Endothelial cell of umbilical vein (primary cell): ENCODE results near the gene MIA2. TPM values are rescaled to one million over a fixed set of nuclear protein-coding genes. Genes with fewer than 3 reads are reported as not detected.

Experiments
- BruUV-seq: library from RNA; stranded (reverse); fragments of 400-500 nt; replicated peaks from 2 replicates; lab custom pipeline; 2021; lab: Mats Ljungman, UMichigan
- CTCF ChIA-PET: fragments of 300-600, 350-600 bp; sonication (Branson Sonifier 250); formaldehyde crosslinking; loops from one replicate; lab custom pipeline; 2021; ENCODE audit warnings: antibody characterized with exemption, inconsistent platforms; lab: Charles Lee
- POLR2A ChIA-PET: fragments of 300-600, 350-600 bp; sonication (Branson Sonifier 250); formaldehyde crosslinking; loops from one replicate; lab custom pipeline; 2021; ENCODE audit warnings: antibody characterized with exemption, inconsistent platforms; lab: Charles Lee
- DNase-seq: peaks from one replicate; pipeline ENCODE4 v3.0.0-alpha.2; 2011; ENCODE audit warnings: low read depth, low spot score
- FAIRE-seq: peaks from 2 replicates; lab custom pipeline; 2011; peaks lifted over from hg19 to GRCh38; lab: Jason Lieb, UNC
- H2AFZ ChIP-seq: 2 replicates; pipeline ENCODE4 v1.6.0; 2012; ENCODE audit warnings: low read depth, low read length, control low read depth, inconsistent platforms
- H3K27ac ChIP-seq: 2 replicates; pipeline ENCODE4 v1.5.1; 2011; ENCODE audit warnings: low read depth, mild to moderate bottlenecking, control low read depth, low read length, moderate library complexity; ENCODE audit not compliant: insufficient read depth
- H3K27me3 ChIP-seq, 2 experiments: 2 replicates each; pipeline versions ENCODE4 v1.6.0 to v1.6.1; 2011; ENCODE audit warnings: low read length in 2 of 2, mixed read lengths in 1 of 2; ENCODE audit not compliant: control insufficient read depth in 2 of 2, insufficient read depth in 2 of 2
- H3K36me3 ChIP-seq, 2 experiments: 2 replicates in 1 of 2; 3 replicates in 1 of 2; pipeline ENCODE4 v1.5.1; 2011; ENCODE audit warnings: low read length in 2 of 2, mild to moderate bottlenecking in 1 of 2, moderate library complexity in 1 of 2; ENCODE audit not compliant: control insufficient read depth in 2 of 2, insufficient read depth in 2 of 2; ENCODE audit errors: extremely low read depth in 1 of 2
- H3K4me1 ChIP-seq: 3 replicates; pipeline ENCODE4 v1.5.1; 2011; ENCODE audit warnings: mild to moderate bottlenecking, low read length; ENCODE audit not compliant: control insufficient read depth, insufficient read depth; ENCODE audit errors: extremely low read depth
- H3K4me2 ChIP-seq: 2 replicates; pipeline ENCODE4 v1.6.1; 2011; ENCODE audit warnings: low read length, control low read depth, mixed read lengths; ENCODE audit not compliant: insufficient read depth
- H3K4me3 ChIP-seq, 3 experiments: fragments of 200-600 bp in 1 of 3; sonication (generic), shearing (Covaris generic) in 1 of 3; replicated peaks in 1 of 3; 2 replicates each; pipeline ENCODE4 v1.5.1; 2011 to 2016; ENCODE audit warnings: control low read depth in 3 of 3, low read length in 3 of 3, mild to moderate bottlenecking in 2 of 3, inconsistent platforms in 1 of 3, low read depth in 1 of 3, moderate library complexity in 1 of 3; ENCODE audit not compliant: insufficient read depth in 1 of 3
- H3K79me2 ChIP-seq: 2 replicates; pipeline ENCODE4 v1.6.0; 2012; ENCODE audit warnings: low read length, inconsistent platforms; ENCODE audit not compliant: control insufficient read depth, insufficient read depth
- H3K9ac ChIP-seq: replicated peaks from 2 replicates; pipeline ENCODE3; 2011; ENCODE audit warnings: low read length, control low read depth; ENCODE audit not compliant: insufficient read depth; ENCODE audit errors: extremely low read depth
- H3K9me1 ChIP-seq: replicated peaks from 3 replicates; pipeline ENCODE4 v1.6.0; 2011; ENCODE audit warnings: mild to moderate bottlenecking, low read length; ENCODE audit not compliant: control insufficient read depth, insufficient read depth; ENCODE audit errors: extremely low read depth
- H3K9me3 ChIP-seq: replicated peaks from 2 replicates; pipeline ENCODE4 v1.5.1; 2012; ENCODE audit warnings: low read length, inconsistent platforms; ENCODE audit not compliant: control insufficient read depth, insufficient read depth
- H4K20me1 ChIP-seq: replicated peaks from 2 replicates; pipeline ENCODE3; 2011; ENCODE audit warnings: mild to moderate bottlenecking, low read length; ENCODE audit not compliant: control insufficient read depth, insufficient read depth; ENCODE audit errors: extremely low read depth
- EZH2 ChIP-seq: IDR thresholded peaks from 2 replicates; pipeline ENCODE4 v1.6.1; 2012; ENCODE audit warnings: borderline replicate concordance, low read depth, mild to moderate bottlenecking, moderate library complexity, low read length, inconsistent platforms; ENCODE audit not compliant: severe bottlenecking
- FOS ChIP-seq: IDR thresholded peaks from 2 replicates; pipeline ENCODE4 v1.6.1; 2011; ENCODE audit warnings: mild to moderate bottlenecking, low read length, moderate library complexity, borderline replicate concordance; ENCODE audit not compliant: insufficient read depth
- GATA2 ChIP-seq: IDR thresholded peaks from 2 replicates; pipeline ENCODE4 v1.7.0; 2011; ENCODE audit warnings: low read depth, mild to moderate bottlenecking, moderate library complexity, mixed read lengths, low read length; ENCODE audit not compliant: insufficient read length, insufficient read depth
- JUN ChIP-seq: IDR thresholded peaks from 2 replicates; pipeline ENCODE4 v1.6.1; 2011; ENCODE audit warnings: borderline replicate concordance, low read depth; ENCODE audit not compliant: insufficient read length, insufficient read depth
- MYC ChIP-seq: IDR thresholded peaks from one replicate; pipeline ENCODE4 v1.6.1; 2011; ENCODE audit warnings: mild to moderate bottlenecking, low read depth, low read length
- POLR2A ChIP-seq: IDR thresholded peaks from 2 replicates; pipeline ENCODE4 v1.6.1; 2012; ENCODE audit warnings: low read depth, mild to moderate bottlenecking, control low read depth, low read length
- POLR2AphosphoS5 ChIP-seq: IDR thresholded peaks from 2 replicates; pipeline ENCODE4 v1.6.1; 2012; ENCODE audit warnings: low read depth, mild to moderate bottlenecking, control low read depth, low read length, moderate library complexity; ENCODE audit not compliant: insufficient read depth
- dilution Hi-C: fragments of 300-500 bp; cut with MboI; formaldehyde crosslinking; loops from one replicate; pipeline ENCODE4 v1.15.0; 2019; ENCODE audit warnings: low sequenced_read_pairs; ENCODE audit not compliant: extremely low pct_ligation_motif_present
- intact Hi-C: fragments of 100-400 bp; cut with micrococcal nuclease; formaldehyde crosslinking; loops from one replicate; pipeline ENCODE4 v1.10.0; 2022
- polyA plus RNA-seq, 4 experiments: library from polyadenylated mRNA; depleted of rRNA in 3 of 4; stranded (reverse) in 3 of 4; unstranded in 1 of 4; fragments of >200 nt; gene quantifications; 2 replicates each; pipeline versions ENCODE4 v1.2.1 to v1.2.3, GENCODE V29; 2011 to 2012; ENCODE audit warnings: missing spikeins in 1 of 4
- total RNA-seq: library from RNA; stranded (reverse); gene quantifications from 2 replicates; pipeline ENCODE4 v1.2.3, GENCODE V29; 2021
- TF ChIP-seq, protein P1 (sequence below), 2 donors: IDR thresholded peaks; 1 replicate in 1 of 2; 2 replicates in 1 of 2; pipeline ENCODE4 v1.5.1; 2011; ENCODE audit warnings: low read length in 2 of 2, mild to moderate bottlenecking in 2 of 2, moderate library complexity in 2 of 2, control low read depth in 1 of 2, inconsistent platforms in 1 of 2, low read depth in 1 of 2; ENCODE audit not compliant: insufficient read depth in 1 of 2; ENCODE audit errors: extremely low read depth in 1 of 2
- TF ChIP-seq, protein P2 (sequence below): IDR thresholded peaks from 2 replicates; pipeline ENCODE4 v1.6.1; 2011; ENCODE audit not compliant: insufficient read depth, insufficient read length

Gene MIA2
- total and polyA plus RNA-seq, 2 donors (not counting 3 experiments of a cell fraction or from before 2014, with no cell fraction given) = 9.4 to 14.9 TPM

GRCh38 chr14:39423793-39424192 is 190.1 kb downstream of the MIA2 start:
- intact Hi-C loops = no loop called here
- H3K4me1 ChIP-seq = peaks cover 12% of the 10 kb centered on the region
- H3K4me2 ChIP-seq = no peak overlapping the region
- no TSS peak for BruUV-seq
- no peak overlapping the region for H3K9ac ChIP-seq
- dilution Hi-C loops = no loop called here
- no peaks in the 10 kb centered on the region for H4K20me1 ChIP-seq
- H3K36me3 ChIP-seq = no peaks in the 10 kb centered on the region
- H3K4me3 ChIP-seq = no peak overlapping the region
- no peaks in the 10 kb centered on the region for H3K9me1 ChIP-seq
- peaks cover 24% of the 10 kb centered on the region for H3K79me2 ChIP-seq
- FAIRE-seq (no peak), DNase-seq (no peak)
- ChIA-PET POLR2A (interaction anchor here (0.6 kb wide), 1 partner anchor 230 kb away, joined by 5 read pairs; no protein-coding TSS in a partner anchor), CTCF (no interaction called here)
- H3K27ac ChIP-seq = no peak overlapping the region
- TF ChIP-seq MYC (no peak), EZH2 (no peak), JUN (no peak), GATA2 (no peak), FOS (no peak), POLR2AphosphoS5 (no peak), POLR2A (no peak)
- TF ChIP-seq, protein P1, sequence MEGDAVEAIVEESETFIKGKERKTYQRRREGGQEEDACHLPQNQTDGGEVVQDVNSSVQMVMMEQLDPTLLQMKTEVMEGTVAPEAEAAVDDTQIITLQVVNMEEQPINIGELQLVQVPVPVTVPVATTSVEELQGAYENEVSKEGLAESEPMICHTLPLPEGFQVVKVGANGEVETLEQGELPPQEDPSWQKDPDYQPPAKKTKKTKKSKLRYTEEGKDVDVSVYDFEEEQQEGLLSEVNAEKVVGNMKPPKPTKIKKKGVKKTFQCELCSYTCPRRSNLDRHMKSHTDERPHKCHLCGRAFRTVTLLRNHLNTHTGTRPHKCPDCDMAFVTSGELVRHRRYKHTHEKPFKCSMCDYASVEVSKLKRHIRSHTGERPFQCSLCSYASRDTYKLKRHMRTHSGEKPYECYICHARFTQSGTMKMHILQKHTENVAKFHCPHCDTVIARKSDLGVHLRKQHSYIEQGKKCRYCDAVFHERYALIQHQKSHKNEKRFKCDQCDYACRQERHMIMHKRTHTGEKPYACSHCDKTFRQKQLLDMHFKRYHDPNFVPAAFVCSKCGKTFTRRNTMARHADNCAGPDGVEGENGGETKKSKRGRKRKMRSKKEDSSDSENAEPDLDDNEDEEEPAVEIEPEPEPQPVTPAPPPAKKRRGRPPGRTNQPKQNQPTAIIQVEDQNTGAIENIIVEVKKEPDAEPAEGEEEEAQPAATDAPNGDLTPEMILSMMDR (IDR thresholded peaks at IDR 0.05; ENCODE audit: extremely low read depth in 1 of 2, insufficient read depth in 1 of 2, low read depth in 1 of 2, low read length in 2 of 2) = no peak
- TF ChIP-seq, protein P2, sequence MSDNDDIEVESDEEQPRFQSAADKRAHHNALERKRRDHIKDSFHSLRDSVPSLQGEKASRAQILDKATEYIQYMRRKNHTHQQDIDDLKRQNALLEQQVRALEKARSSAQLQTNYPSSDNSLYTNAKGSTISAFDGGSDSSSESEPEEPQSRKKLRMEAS = no peak
- no peaks in the 10 kb centered on the region for H3K27me3 ChIP-seq
- H2AFZ ChIP-seq = no peak overlapping the region
- no peaks in the 10 kb centered on the region for H3K9me3 ChIP-seq
